ENCODE measurements around the gene CCDC154. TPM values are rescaled to one million over a fixed set of nuclear protein-coding genes. Genes with fewer than 3 reads are reported as not detected.
A peak's percentile ranks its signal among the peaks of the same experiment; 100 is the strongest.

CCDC154 gene
- total RNA-seq, 1 experiment from 2014 or later = 3.2 TPM

- no peaks in the 10 kb centered on the region for H3K4me1 Mint-ChIP-seq (ENCODE audit: low read depth, unreplicated experiment)
- peaks cover 1% of the 10 kb centered on the region for H3K36me3 Mint-ChIP-seq (ENCODE audit: insufficient read depth, unreplicated experiment)
- H3K9me3 Mint-ChIP-seq (ENCODE audit: low read depth, unreplicated experiment) = no peaks in the 10 kb centered on the region
- H3K4me3 Mint-ChIP-seq (ENCODE audit: low read depth, unreplicated experiment) = no peak overlapping the region
- H3K27ac Mint-ChIP-seq (ENCODE audit: unreplicated experiment) = no peak overlapping the region
- no peak for TF ChIP-seq CTCF (IDR thresholded peaks at IDR 0.05; ENCODE audit: unreplicated experiment)
- DNase-seq = no peak
- CTCF ChIA-PET = no interaction called here
- BruUV-seq (replicated peaks) = no TSS peak
- intact Hi-C loops (cut with micrococcal nuclease; ENCODE audit: unreplicated experiment) = no loop called here
- H3K27me3 Mint-ChIP-seq (ENCODE audit: unreplicated experiment) = peaks cover 36% of the 10 kb centered on the region
These were observed 17.5 kb downstream of the CCDC154 start for GRCh38 chr16:1426734-1427471.

- H3K4me3 Mint-ChIP-seq (ENCODE audit: low read depth, unreplicated experiment) = no peak overlapping the region
- CTCF ChIA-PET = no interaction called here
- DNase-seq = no peak
- no peak for TF ChIP-seq CTCF (IDR thresholded peaks at IDR 0.05; ENCODE audit: unreplicated experiment)
- peaks cover 32% of the 10 kb centered on the region for H3K27me3 Mint-ChIP-seq (ENCODE audit: unreplicated experiment)
- peaks cover 7% of the 10 kb centered on the region for H3K36me3 Mint-ChIP-seq (ENCODE audit: insufficient read depth, unreplicated experiment)
- H3K4me1 Mint-ChIP-seq (ENCODE audit: low read depth, unreplicated experiment) = no peaks in the 10 kb centered on the region
- no peaks in the 10 kb centered on the region for H3K9me3 Mint-ChIP-seq (ENCODE audit: low read depth, unreplicated experiment)
- BruUV-seq (replicated peaks) = no TSS peak
- intact Hi-C loops (cut with micrococcal nuclease; ENCODE audit: unreplicated experiment) = no loop called here
- H3K27ac Mint-ChIP-seq (ENCODE audit: unreplicated experiment) = no peak overlapping the region
These were observed 18.6 kb downstream of the CCDC154 start for GRCh38 chr16:1425616-1426370.

GRCh38 chr16:1424028-1424427, 20.3 kb downstream of the CCDC154 start:
- TF ChIP-seq CTCF (IDR thresholded peaks at IDR 0.05; ENCODE audit: unreplicated experiment) = no peak
- H3K4me3 Mint-ChIP-seq (ENCODE audit: low read depth, unreplicated experiment) = no peak overlapping the region
- no TSS peak for BruUV-seq (replicated peaks)
- H3K36me3 Mint-ChIP-seq (ENCODE audit: insufficient read depth, unreplicated experiment) = peaks cover 24% of the 10 kb centered on the region
- intact Hi-C loops (cut with micrococcal nuclease; ENCODE audit: unreplicated experiment) = no loop called here
- peaks cover 16% of the 10 kb centered on the region for H3K27me3 Mint-ChIP-seq (ENCODE audit: unreplicated experiment)
- H3K27ac Mint-ChIP-seq (ENCODE audit: unreplicated experiment) = no peak overlapping the region
- H3K4me1 Mint-ChIP-seq (ENCODE audit: low read depth, unreplicated experiment) = no peaks in the 10 kb centered on the region
- no peaks in the 10 kb centered on the region for H3K9me3 Mint-ChIP-seq (ENCODE audit: low read depth, unreplicated experiment)
- CTCF ChIA-PET = interaction anchor here (0.7 kb wide), 2 partner anchors 9 to 162 kb away, joined by 3 read pairs; partner anchors contain the start of gene UNKL
- no peak for DNase-seq

GRCh38 chr16:1422076-1422475, 22.3 kb downstream of the CCDC154 start:
- Mint-ChIP-seq H3K9me3 (ENCODE audit: low read depth, unreplicated experiment) (no peaks in the 10 kb centered on the region), H3K27me3 (ENCODE audit: unreplicated experiment) (no peaks in the 10 kb centered on the region), H3K27ac (ENCODE audit: unreplicated experiment) (no peak overlapping the region), H3K36me3 (ENCODE audit: insufficient read depth, unreplicated experiment) (peaks cover 38% of the 10 kb centered on the region), H3K4me1 (ENCODE audit: low read depth, unreplicated experiment) (no peaks in the 10 kb centered on the region), H3K4me3 (ENCODE audit: low read depth, unreplicated experiment) (peak overlapping the region; percentile 81)
- DNase-seq = no peak
- intact Hi-C loops (cut with micrococcal nuclease; ENCODE audit: unreplicated experiment) = no loop called here
- CTCF ChIA-PET = interaction anchor here (1.7 kb wide), 1 partner anchor 16 kb away, joined by 4 read pairs; no protein-coding TSS in a partner anchor
- TF ChIP-seq CTCF (IDR thresholded peaks at IDR 0.05; ENCODE audit: unreplicated experiment) = no peak
- no TSS peak for BruUV-seq (replicated peaks)

All from Calu3 (cell line).